ENCODE data around the gene UGCG. TPM values are rescaled to one million over a fixed set of nuclear protein-coding genes. Genes with fewer than 3 reads are reported as not detected.
A peak's percentile ranks its signal among the peaks of the same experiment; 100 is the strongest.
"Not testable (repeated sequence)": the region's sequence is repeated elsewhere in the genome, so short reads cannot be mapped to it uniquely, and the experiment has no call there.

UGCG gene
- total and polyA plus RNA-seq, 2 donors (not counting 1 experiment from before 2014, with no cell fraction given): 143 to 260 TPM

DNA sequence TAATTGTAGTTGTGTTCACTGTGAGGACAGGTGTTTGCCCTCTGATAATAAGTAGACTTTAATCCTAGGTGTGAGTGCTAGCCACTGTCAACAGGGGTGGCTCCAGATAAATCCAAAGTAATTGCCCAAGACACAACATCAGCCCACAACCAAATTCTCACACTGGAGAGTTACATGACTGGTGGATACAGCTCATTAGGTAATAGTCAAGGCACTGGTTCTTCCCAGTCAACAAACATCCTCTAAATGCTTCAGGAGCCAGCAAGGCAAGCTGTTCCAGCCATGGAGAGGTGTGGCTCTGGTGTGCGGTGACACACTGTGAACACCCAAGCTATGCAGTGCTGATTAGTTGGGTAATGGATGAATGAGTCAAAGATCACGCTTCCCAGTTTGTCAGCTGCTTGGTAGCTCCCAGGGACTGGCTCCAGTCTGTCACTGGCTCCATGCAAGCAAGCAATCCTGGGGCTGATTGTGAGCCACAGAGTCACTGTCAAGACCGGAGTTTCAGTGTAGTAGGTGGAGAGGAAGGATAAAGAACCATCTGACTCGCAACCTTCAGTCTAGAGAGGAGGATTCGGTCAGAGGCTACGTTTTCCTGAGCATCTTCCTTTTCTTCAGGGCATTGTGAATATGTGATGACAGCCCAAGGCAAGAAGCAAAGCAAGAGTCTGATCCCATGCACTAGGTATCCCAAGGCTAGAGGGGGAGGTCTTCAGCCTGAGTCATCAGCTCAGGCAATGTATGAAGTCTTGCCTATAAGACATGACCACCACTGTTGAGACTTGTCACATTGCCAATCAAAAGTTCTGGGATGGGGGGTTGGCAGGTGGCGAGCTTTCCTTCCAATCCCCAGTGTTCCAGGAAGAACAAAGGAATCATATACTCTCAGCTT, 63.1 kb downstream of the UGCG start:
- Histone ChIP-seq H3K27me3 (ENCODE audit: control insufficient read depth, insufficient read depth, low read length) (no peaks in the 10 kb centered on the region), H3K9me3 (ENCODE audit: control insufficient read depth, insufficient read depth, low read depth, low read length) (no peaks in the 10 kb centered on the region), H3K4me1 (ENCODE audit: control insufficient read depth, extremely low read depth, insufficient read depth, low read length) (peaks cover 30% of the 10 kb centered on the region), H3K36me3 (ENCODE audit: control insufficient read depth, insufficient read depth, low read length) (no peaks in the 10 kb centered on the region), H3K79me2 (ENCODE audit: control insufficient read depth, insufficient read depth, low read length) (no peaks in the 10 kb centered on the region), H3K4me3 (replicated peaks in 1 of 4; ENCODE audit: control extremely low read depth in 1 of 4, insufficient read depth in 1 of 4, low read depth in 3 of 4, low read length in 4 of 4) (no peak overlapping the region), H3K9ac (ENCODE audit: insufficient read depth, low read length) (peak overlapping the region; percentile 1), H3K27ac (ENCODE audit: insufficient read depth, low read length) (peak overlapping the region; percentile 94), H3K4me2 (ENCODE audit: extremely low read depth, insufficient read depth, low read length) (peak overlapping the region; percentile 5), H2AFZ (ENCODE audit: low read length) (no peak overlapping the region), H4K20me1 (ENCODE audit: control insufficient read depth, extremely low read depth, insufficient read depth, low read length) (no peaks in the 10 kb centered on the region)
- TF ChIP-seq, protein P1, sequence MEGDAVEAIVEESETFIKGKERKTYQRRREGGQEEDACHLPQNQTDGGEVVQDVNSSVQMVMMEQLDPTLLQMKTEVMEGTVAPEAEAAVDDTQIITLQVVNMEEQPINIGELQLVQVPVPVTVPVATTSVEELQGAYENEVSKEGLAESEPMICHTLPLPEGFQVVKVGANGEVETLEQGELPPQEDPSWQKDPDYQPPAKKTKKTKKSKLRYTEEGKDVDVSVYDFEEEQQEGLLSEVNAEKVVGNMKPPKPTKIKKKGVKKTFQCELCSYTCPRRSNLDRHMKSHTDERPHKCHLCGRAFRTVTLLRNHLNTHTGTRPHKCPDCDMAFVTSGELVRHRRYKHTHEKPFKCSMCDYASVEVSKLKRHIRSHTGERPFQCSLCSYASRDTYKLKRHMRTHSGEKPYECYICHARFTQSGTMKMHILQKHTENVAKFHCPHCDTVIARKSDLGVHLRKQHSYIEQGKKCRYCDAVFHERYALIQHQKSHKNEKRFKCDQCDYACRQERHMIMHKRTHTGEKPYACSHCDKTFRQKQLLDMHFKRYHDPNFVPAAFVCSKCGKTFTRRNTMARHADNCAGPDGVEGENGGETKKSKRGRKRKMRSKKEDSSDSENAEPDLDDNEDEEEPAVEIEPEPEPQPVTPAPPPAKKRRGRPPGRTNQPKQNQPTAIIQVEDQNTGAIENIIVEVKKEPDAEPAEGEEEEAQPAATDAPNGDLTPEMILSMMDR (conservative IDR thresholded peaks at IDR 0.05 in 1 of 2, IDR thresholded peaks at IDR 0.05 in 1 of 2; ENCODE audit: low read depth in 1 of 2, low read length in 2 of 2): no peak
- no peak for TF ChIP-seq EZH2 (IDR thresholded peaks at IDR 0.05; ENCODE audit: low read length, missing control alignments)
- peak; percentile 82 to 92 for DNase-seq (ENCODE audit: low read depth in 2 of 2)

DNA sequence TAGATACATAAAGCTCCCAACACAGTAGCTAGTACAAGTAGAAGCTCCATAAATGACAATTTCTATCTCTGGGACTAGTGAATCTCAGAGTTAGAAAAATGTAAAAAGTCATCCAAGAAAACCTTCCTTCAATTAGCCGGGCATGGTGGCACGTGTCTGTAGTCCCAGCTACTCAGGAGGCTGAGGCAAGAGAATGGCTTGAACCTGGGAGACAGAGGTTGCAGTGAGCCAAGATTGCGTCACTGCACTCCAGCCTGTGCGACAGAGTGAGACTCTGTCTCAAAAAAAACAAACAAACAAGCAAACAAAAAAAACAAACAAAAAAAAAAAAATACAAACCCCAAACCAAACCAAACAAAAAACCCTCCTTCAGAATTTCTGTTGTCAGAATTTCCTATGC, 63.9 kb downstream of the UGCG start:
- peak overlapping the region; percentile 94 for H3K27ac ChIP-seq (ENCODE audit: insufficient read depth, low read length)

DNA sequence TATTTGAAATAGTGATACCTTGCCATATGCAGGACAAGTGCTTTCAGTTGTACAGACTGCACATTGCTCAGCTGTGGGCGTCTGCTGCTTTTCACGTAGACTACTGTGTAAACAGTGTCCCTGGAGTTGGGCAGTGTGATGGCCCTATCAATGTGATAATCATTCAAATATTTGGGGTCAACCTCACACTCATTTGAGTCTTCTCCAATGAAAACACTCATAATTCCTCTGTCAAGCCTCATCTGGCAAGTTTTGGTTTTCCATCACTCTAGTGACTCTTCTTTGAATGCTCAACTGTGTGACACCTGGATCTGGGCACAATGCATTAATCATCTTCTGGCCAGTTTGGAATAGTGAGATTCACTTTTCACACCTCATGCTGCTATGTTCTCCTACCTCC, 64.4 kb downstream of the UGCG start:
- no peak overlapping the region for H3K4me3 ChIP-seq (replicated peaks in 1 of 4; ENCODE audit: control extremely low read depth in 1 of 4, insufficient read depth in 1 of 4, low read depth in 3 of 4, low read length in 4 of 4)
- no peaks in the 10 kb centered on the region for H3K9me3 ChIP-seq (ENCODE audit: control insufficient read depth, insufficient read depth, low read depth, low read length)
- no peak overlapping the region for H3K9ac ChIP-seq (ENCODE audit: insufficient read depth, low read length)
- H4K20me1 ChIP-seq (ENCODE audit: control insufficient read depth, extremely low read depth, insufficient read depth, low read length): no peaks in the 10 kb centered on the region
- H3K27ac ChIP-seq (ENCODE audit: insufficient read depth, low read length): peak overlapping the region; percentile 94
- no peak for TF ChIP-seq EZH2 (IDR thresholded peaks at IDR 0.05; ENCODE audit: low read length, missing control alignments)
- TF ChIP-seq, protein P1 (conservative IDR thresholded peaks at IDR 0.05 in 1 of 2, IDR thresholded peaks at IDR 0.05 in 1 of 2; ENCODE audit: low read depth in 1 of 2, low read length in 2 of 2): no peak
- H2AFZ ChIP-seq (ENCODE audit: low read length): no peak overlapping the region
- no peaks in the 10 kb centered on the region for H3K27me3 ChIP-seq (ENCODE audit: control insufficient read depth, insufficient read depth, low read length)
- H3K36me3 ChIP-seq (ENCODE audit: control insufficient read depth, insufficient read depth, low read length): no peaks in the 10 kb centered on the region
- peak; percentile 37 to 82 for DNase-seq (ENCODE audit: low read depth in 2 of 2)
- peaks cover 30% of the 10 kb centered on the region for H3K4me1 ChIP-seq (ENCODE audit: control insufficient read depth, extremely low read depth, insufficient read depth, low read length)
- H3K79me2 ChIP-seq (ENCODE audit: control insufficient read depth, insufficient read depth, low read length): no peaks in the 10 kb centered on the region
- peak overlapping the region; percentile 8 for H3K4me2 ChIP-seq (ENCODE audit: extremely low read depth, insufficient read depth, low read length)

More for the DNA sequence above, 63.9 kb downstream of the UGCG start:
- DNase-seq (ENCODE audit: low read depth in 2 of 2); H3K9me3 ChIP-seq (ENCODE audit: control insufficient read depth, insufficient read depth, low read depth, low read length); H3K36me3 ChIP-seq (ENCODE audit: control insufficient read depth, insufficient read depth, low read length); H3K27me3 ChIP-seq (ENCODE audit: control insufficient read depth, insufficient read depth, low read length); H3K4me2 ChIP-seq (ENCODE audit: extremely low read depth, insufficient read depth, low read length); H3K4me3 ChIP-seq (replicated peaks in 1 of 4; ENCODE audit: control extremely low read depth in 1 of 4, insufficient read depth in 1 of 4, low read depth in 3 of 4, low read length in 4 of 4); H4K20me1 ChIP-seq (ENCODE audit: control insufficient read depth, extremely low read depth, insufficient read depth, low read length); H3K79me2 ChIP-seq (ENCODE audit: control insufficient read depth, insufficient read depth, low read length); H2AFZ ChIP-seq (ENCODE audit: low read length); H3K9ac ChIP-seq (ENCODE audit: insufficient read depth, low read length): not testable (repeated sequence)
- peaks cover 30% of the 10 kb centered on the region for H3K4me1 ChIP-seq (ENCODE audit: control insufficient read depth, extremely low read depth, insufficient read depth, low read length)

Data from fibroblast of lung (primary cell).